ENCODE results near the gene VSTM2L. TPM values are rescaled to one million over a fixed set of nuclear protein-coding genes. Genes with fewer than 3 reads are reported as not detected.

The VSTM2L gene
- total RNA-seq, 2 donors from 2014 or later: 5.3 to 7.0 TPM

GRCh38 chr20:37971561-37972127 is 68.7 kb downstream of the VSTM2L start:
- intact Hi-C loops (cut with DNase I): no loop called here
- ATAC-seq: no peak
- Histone ChIP-seq H3K36me3 (replicated peaks in 1 of 2; ENCODE audit: insufficient read depth in 1 of 2, low read depth in 2 of 2) (no peaks in the 10 kb centered on the region), H3K4me3 (no peak overlapping the region), H3K4me1 (no peaks in the 10 kb centered on the region), H3K27ac (no peak overlapping the region), H3K27me3 (no peaks in the 10 kb centered on the region), H3K9me3 (peaks cover 0 to 5% (median 0%) of the 10 kb centered on the region in 3 donors)
- WGBS, 2 donors: 93 to 97% methylated on average over 5 of the region's 5 CpGs
- no peak for TF ChIP-seq CTCF (IDR thresholded peaks at IDR 0.05)
- TF ChIP-seq POLR2A (IDR thresholded peaks at IDR 0.05): no peak
- no peak for DNase-seq

GRCh38 chr20:37972256-37973058 is 69.5 kb downstream of the VSTM2L start:
- Histone ChIP-seq H3K36me3 (replicated peaks in 1 of 2; ENCODE audit: insufficient read depth in 1 of 2, low read depth in 2 of 2) (no peaks in the 10 kb centered on the region), H3K9me3 (peaks cover 0 to 5% (median 0%) of the 10 kb centered on the region in 3 donors), H3K27ac (no peak overlapping the region), H3K4me3 (no peak overlapping the region), H3K4me1 (no peaks in the 10 kb centered on the region), H3K27me3 (no peaks in the 10 kb centered on the region)
- 93% methylated on average over 7 of the region's 7 CpGs for WGBS, 2 donors
- DNase-seq: no peak
- ATAC-seq: no peak
- intact Hi-C loops (cut with DNase I): no loop called here
- TF ChIP-seq CTCF (IDR thresholded peaks at IDR 0.05): no peak
- no peak for TF ChIP-seq POLR2A (IDR thresholded peaks at IDR 0.05)

GRCh38 chr20:37973059-37973910 is 70.4 kb downstream of the VSTM2L start:
- H3K27me3 ChIP-seq: no peaks in the 10 kb centered on the region
- DNase-seq (no peak), ATAC-seq (no peak)
- no peak for TF ChIP-seq CTCF (IDR thresholded peaks at IDR 0.05)
- no peaks in the 10 kb centered on the region for H3K36me3 ChIP-seq (replicated peaks in 1 of 2; ENCODE audit: insufficient read depth in 1 of 2, low read depth in 2 of 2)
- 88% methylated on average over 12 of the region's 12 CpGs for WGBS, 2 donors
- peaks cover 0 to 5% (median 0%) of the 10 kb centered on the region in 3 donors for H3K9me3 ChIP-seq
- H3K4me3 ChIP-seq: no peak overlapping the region
- no peaks in the 10 kb centered on the region for H3K4me1 ChIP-seq
- no peak overlapping the region for H3K27ac ChIP-seq
- intact Hi-C loops (cut with DNase I): no loop called here

- intact Hi-C loops (cut with DNase I): no loop called here
- 62 to 82% methylated on average over 10 of the region's 10 CpGs for WGBS, 2 donors
These were observed 74.0 kb downstream of the VSTM2L start for GRCh38 chr20:37976887-37977286.

More at GRCh38 chr20:37976887-37977286, 74.0 kb downstream of the VSTM2L start:
- no peak for DNase-seq
- H3K27ac ChIP-seq: no peak overlapping the region
- H3K4me1 ChIP-seq: no peaks in the 10 kb centered on the region
- H3K36me3 ChIP-seq (replicated peaks in 1 of 2; ENCODE audit: insufficient read depth in 1 of 2, low read depth in 2 of 2): no peaks in the 10 kb centered on the region
- TF ChIP-seq CTCF (IDR thresholded peaks at IDR 0.05) (no peak), POLR2A (IDR thresholded peaks at IDR 0.05) (no peak)
- H3K4me3 ChIP-seq: no peak overlapping the region
- no peaks in the 10 kb centered on the region for H3K27me3 ChIP-seq
- no peak for ATAC-seq
- H3K9me3 ChIP-seq: no peaks in the 10 kb centered on the region

All from body of pancreas (tissue), 4 donors.